Measurements from ENCODE around the gene OR7C2. TPM values are rescaled to one million over a fixed set of nuclear protein-coding genes. Genes with fewer than 3 reads are reported as not detected.

OR7C2 gene
- polyA plus RNA-seq, 2 of the 4 experiments (the other 2 are of a cell fraction) = not detected

GRCh38 chr19:14949876-14950275 lies 8.6 kb downstream of the OR7C2 start:
- Histone ChIP-seq H3K27ac (no peak overlapping the region), H3K4me2 (no peak overlapping the region), H3K4me3 (no peak overlapping the region), H3K4me1 (no peaks in the 10 kb centered on the region), H3K9me3 (no peaks in the 10 kb centered on the region)
- 20% methylated on average over 5 of the region's 8 CpGs for WGBS (ENCODE audit: missing lambda C conversion rate)
- ATAC-seq (no peak), DNase-seq (ENCODE audit: low read depth in 1 of 2, low spot score in 1 of 2) (no peak), FAIRE-seq (no peak)
- ChIA-PET POLR2A (no interaction called here), CTCF (no interaction called here)
- TF ChIP-seq FOSB (CRISPR knock-in tag; IDR thresholded peaks at IDR 0.05) (no peak), HOXB5 (CRISPR knock-in tag; IDR thresholded peaks at IDR 0.05) (no peak), HOXA7 (CRISPR knock-in tag; IDR thresholded peaks at IDR 0.05) (no peak), NFE2L2 (conservative IDR thresholded peaks at IDR 0.05; ENCODE audit: low read length) (no peak), RAD21 (conservative IDR thresholded peaks at IDR 0.05 in 1 of 2, IDR thresholded peaks at IDR 0.05 in 1 of 2) (no peak), CHD4 (IDR thresholded peaks at IDR 0.05; ENCODE audit: borderline replicate concordance) (no peak), BHLHE40 (IDR thresholded peaks at IDR 0.05; ENCODE audit: low read depth, low read length) (no peak), CBX2 (IDR thresholded peaks at IDR 0.05; ENCODE audit: borderline replicate concordance, low read depth) (no peak)

DNA sequence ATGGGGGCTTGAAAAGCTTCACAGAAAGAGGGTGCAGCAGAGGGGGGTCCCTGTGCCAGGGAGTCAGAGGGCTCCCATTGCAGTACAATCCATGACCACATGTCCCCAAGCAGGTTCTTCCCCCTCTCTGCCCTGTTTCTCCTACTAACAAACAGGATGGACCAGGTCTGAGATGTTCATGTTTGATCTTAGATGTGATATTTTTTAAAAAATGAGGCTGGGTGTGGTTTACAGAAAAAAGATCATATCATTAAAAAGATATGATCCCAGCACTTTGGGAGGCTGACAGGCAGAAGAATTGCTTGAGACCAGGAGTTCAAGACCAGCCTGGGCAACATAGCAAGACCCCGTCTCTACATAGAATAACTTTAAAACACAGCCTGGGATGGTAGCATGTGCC lies 9.1 kb downstream of the OR7C2 start:
- Histone ChIP-seq H3K27ac (no peak overlapping the region), H3K4me3 (no peak overlapping the region), H3K4me2 (no peak overlapping the region), H3K9me3 (no peaks in the 10 kb centered on the region), H3K4me1 (no peaks in the 10 kb centered on the region)
- FAIRE-seq (no peak), ATAC-seq (no peak), DNase-seq (ENCODE audit: low read depth in 1 of 2, low spot score in 1 of 2) (no peak)
- 88% methylated on average over 1 of the region's 1 CpG for WGBS (ENCODE audit: missing lambda C conversion rate)
- no peak for TF ChIP-seq POLR2A (IDR thresholded peaks at IDR 0.05; ENCODE audit: low read length)
- no peak for TF ChIP-seq ESRRA (IDR thresholded peaks at IDR 0.05; ENCODE audit: borderline replicate concordance, low read length)
- TF ChIP-seq, protein P1, sequence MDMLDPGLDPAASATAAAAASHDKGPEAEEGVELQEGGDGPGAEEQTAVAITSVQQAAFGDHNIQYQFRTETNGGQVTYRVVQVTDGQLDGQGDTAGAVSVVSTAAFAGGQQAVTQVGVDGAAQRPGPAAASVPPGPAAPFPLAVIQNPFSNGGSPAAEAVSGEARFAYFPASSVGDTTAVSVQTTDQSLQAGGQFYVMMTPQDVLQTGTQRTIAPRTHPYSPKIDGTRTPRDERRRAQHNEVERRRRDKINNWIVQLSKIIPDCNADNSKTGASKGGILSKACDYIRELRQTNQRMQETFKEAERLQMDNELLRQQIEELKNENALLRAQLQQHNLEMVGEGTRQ (IDR thresholded peaks at IDR 0.05) = no peak
- TF ChIP-seq HDAC2 (IDR thresholded peaks at IDR 0.05) = no peak
- TF ChIP-seq JUN (IDR thresholded peaks at IDR 0.05) = no peak
- no peak for TF ChIP-seq FOSB (CRISPR knock-in tag; IDR thresholded peaks at IDR 0.05)
- no peak for TF ChIP-seq HOXB13 (CRISPR knock-in tag; IDR thresholded peaks at IDR 0.05; ENCODE audit: low read depth)
- no peak for TF ChIP-seq TP53 (CRISPR knock-in tag; IDR thresholded peaks at IDR 0.05)
- no peak for TF ChIP-seq RCOR1 (IDR thresholded peaks at IDR 0.05; ENCODE audit: low read depth, low read length)
- TF ChIP-seq, protein P2, sequence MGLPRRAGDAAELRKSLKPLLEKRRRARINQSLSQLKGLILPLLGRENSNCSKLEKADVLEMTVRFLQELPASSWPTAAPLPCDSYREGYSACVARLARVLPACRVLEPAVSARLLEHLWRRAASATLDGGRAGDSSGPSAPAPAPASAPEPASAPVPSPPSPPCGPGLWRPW (IDR thresholded peaks at IDR 0.05) = no peak
- TF ChIP-seq RARB (CRISPR knock-in tag; IDR thresholded peaks at IDR 0.05) = no peak
- no peak for TF ChIP-seq GATA3 (IDR thresholded peaks at IDR 0.05; ENCODE audit: borderline replicate concordance)
- TF ChIP-seq JUNB (IDR thresholded peaks at IDR 0.05) = no peak
- no peak for TF ChIP-seq MYC (IDR thresholded peaks at IDR 0.05; ENCODE audit: borderline replicate concordance, low read length)
- TF ChIP-seq BCL3 (IDR thresholded peaks at IDR 0.05) = no peak
- TF ChIP-seq SMC3 (IDR thresholded peaks at IDR 0.05) = no peak
- no peak for TF ChIP-seq FOXS1 (CRISPR knock-in tag; IDR thresholded peaks at IDR 0.05)
- no peak for TF ChIP-seq SREBF2 (IDR thresholded peaks at IDR 0.05)
- no peak for TF ChIP-seq HOXA7 (CRISPR knock-in tag; IDR thresholded peaks at IDR 0.05)
- TF ChIP-seq BHLHE40 (IDR thresholded peaks at IDR 0.05; ENCODE audit: low read depth, low read length) = no peak
- ChIA-PET CTCF (no interaction called here), POLR2A (no interaction called here)

DNA sequence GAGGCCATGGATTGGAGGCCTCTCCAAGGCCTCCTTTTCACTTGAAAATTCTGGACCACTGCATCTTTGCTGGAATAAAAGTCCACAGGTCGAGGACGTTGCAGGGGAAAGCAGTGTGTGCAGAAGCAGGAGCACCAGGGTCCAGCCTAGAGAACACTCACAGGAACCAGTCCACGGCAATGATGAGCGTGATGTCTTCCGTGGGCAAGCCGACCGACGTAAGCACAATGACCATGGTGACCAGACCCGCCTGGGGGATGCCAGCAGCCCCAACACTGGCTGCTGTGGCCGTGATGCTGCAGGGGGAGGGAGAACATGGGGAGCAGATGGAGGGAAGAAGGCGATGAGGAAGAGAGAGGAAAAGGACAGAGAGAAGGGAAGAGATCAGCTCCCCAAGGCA lies 11.5 kb downstream of the OR7C2 start:
- no peak overlapping the region for H3K4me2 ChIP-seq
- ATAC-seq (no peak), DNase-seq (ENCODE audit: low read depth in 1 of 2, low spot score in 1 of 2) (no peak), FAIRE-seq (no peak)
- ChIA-PET CTCF (interaction anchor here (0.6 kb wide), 1 partner anchor 569 kb away, joined by 3 read pairs; no protein-coding TSS in a partner anchor), POLR2A (no interaction called here)
- H3K4me3 ChIP-seq = no peak overlapping the region
- no peaks in the 10 kb centered on the region for H3K4me1 ChIP-seq
- WGBS (ENCODE audit: missing lambda C conversion rate) = 51% methylated on average over 11 of the region's 11 CpGs
- no peak for TF ChIP-seq HOXB13 (CRISPR knock-in tag; IDR thresholded peaks at IDR 0.05; ENCODE audit: low read depth)
- TF ChIP-seq NR3C1 (IDR thresholded peaks at IDR 0.05) = no peak
- no peak for TF ChIP-seq EP300 (IDR thresholded peaks at IDR 0.05)
- no peak for TF ChIP-seq CEBPB (IDR thresholded peaks at IDR 0.05)
- TF ChIP-seq RAD21 (conservative IDR thresholded peaks at IDR 0.05 in 1 of 2, IDR thresholded peaks at IDR 0.05 in 1 of 2) = no peak
- no peak for TF ChIP-seq FOXS1 (CRISPR knock-in tag; IDR thresholded peaks at IDR 0.05)
- no peaks in the 10 kb centered on the region for H3K9me3 ChIP-seq
- H3K27ac ChIP-seq = no peak overlapping the region
